GM18867 (cell line): Measurements from ENCODE around the gene LRP11.
"Not testable (repeated sequence)": the region's sequence is repeated elsewhere in the genome, so short reads cannot be mapped to it uniquely, and the experiment has no call there.

Experiments
- ATAC-seq: cut with Tn5 transposase; IDR thresholded peaks from one replicate; pipeline ENCODE4 v1.9.1; 2021; ENCODE audit warnings: mild to moderate bottlenecking, moderate library complexity; ENCODE audit not compliant: unreplicated experiment

LRP11 gene

GRCh38 chr6:149897855-149898744, 33.9 kb upstream of the LRP11 start, which contains the start of gene RAET1E:
RAET1E (minus strand) TSS chr6:149898113; CDS start chr6:149890901, 7,212 bp downstream.
- ATAC-seq = no peak

- ATAC-seq = no peak
Measured at GRCh38 chr6:149897015-149897697, 33.0 kb upstream of the LRP11 start.

- ATAC-seq = no peak
Measured at GRCh38 chr6:149896491-149896890, 32.3 kb upstream of the LRP11 start.

GRCh38 chr6:149895833-149896271, 31.7 kb upstream of the LRP11 start:
- ATAC-seq = no peak

- ATAC-seq = no peak
Measured at GRCh38 chr6:149895048-149895590, 31.0 kb upstream of the LRP11 start.

GRCh38 chr6:149891864-149892263, 27.7 kb upstream of the LRP11 start:
- ATAC-seq = not testable (repeated sequence)

- ATAC-seq = no peak
Measured at GRCh38 chr6:149891259-149891658, 27.1 kb upstream of the LRP11 start.

- no peak for ATAC-seq
Measured at GRCh38 chr6:149890629-149891045, 26.5 kb upstream of the LRP11 start.

- ATAC-seq = no peak
Measured at GRCh38 chr6:149889326-149889725, 25.2 kb upstream of the LRP11 start.

- no peak for ATAC-seq
Measured at GRCh38 chr6:149888659-149889058, 24.5 kb upstream of the LRP11 start.

- no peak for ATAC-seq
Measured at GRCh38 chr6:149888093-149888492, 23.9 kb upstream of the LRP11 start.

GRCh38 chr6:149887343-149887742, 23.2 kb upstream of the LRP11 start:
- ATAC-seq = no peak

- no peak for ATAC-seq
Measured at GRCh38 chr6:149885888-149886287, 21.7 kb upstream of the LRP11 start.

- no peak for ATAC-seq
Measured at GRCh38 chr6:149884617-149885016, 20.5 kb upstream of the LRP11 start.

- ATAC-seq = no peak
Measured at GRCh38 chr6:149884215-149884614, 20.1 kb upstream of the LRP11 start.

GRCh38 chr6:149881860-149882259, 17.7 kb upstream of the LRP11 start:
- no peak for ATAC-seq

GRCh38 chr6:149881066-149881766, 17.1 kb upstream of the LRP11 start:
- no peak for ATAC-seq

GRCh38 chr6:149877659-149878058, 13.5 kb upstream of the LRP11 start:
- no peak for ATAC-seq

GRCh38 chr6:149876241-149876933, 12.2 kb upstream of the LRP11 start:
- ATAC-seq = no peak

- no peak for ATAC-seq
Measured at GRCh38 chr6:149872233-149872632, 8.1 kb upstream of the LRP11 start.
